ENCODE measurements around the gene KANSL1. TPM values are rescaled to one million over a fixed set of nuclear protein-coding genes. Genes with fewer than 3 reads are reported as not detected.

The KANSL1 gene
- polyA plus RNA-seq, 3 donors: 3.1 to 31.9 (median 4.6) TPM

DNA sequence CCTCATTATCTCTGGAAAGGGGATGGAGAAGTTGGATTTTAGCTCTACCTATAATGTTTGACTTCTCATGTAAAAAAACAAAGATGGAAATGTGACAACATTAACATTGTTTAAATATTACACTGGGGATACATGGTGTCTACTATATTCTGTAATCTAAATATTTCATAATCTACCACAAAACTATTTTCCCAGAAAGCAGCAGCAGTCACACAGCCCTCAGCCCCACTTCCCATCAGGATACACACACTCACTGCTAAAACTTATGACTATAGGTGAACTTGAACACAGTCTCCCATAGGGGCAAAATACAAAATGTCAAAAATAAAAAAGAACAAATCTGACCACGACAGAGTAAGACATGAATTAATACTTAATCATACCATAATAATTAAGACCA is 95.7 kb downstream of the KANSL1 start:
- H3K4me2 ChIP-seq (replicated peaks; ENCODE audit: extremely low read depth, low read length, poor library complexity, severe bottlenecking): no peak overlapping the region
- peaks cover 0 to 11% of the 10 kb centered on the region in 2 donors for H3K4me1 ChIP-seq (ENCODE audit: control insufficient read depth in 1 of 2, insufficient read depth in 2 of 2, low read length in 2 of 2)
- H3K9ac ChIP-seq (ENCODE audit: insufficient read depth, low read length, poor library complexity, severe bottlenecking): no peak overlapping the region
- Mint-ChIP-seq H3K27me3 (ENCODE audit: low read depth in 3 of 3) (no peaks in the 10 kb centered on the region), H3K27ac (peak overlapping the region in 3 of 7 donors; percentile 68 to 86 (median 86)), H3K4me1 (peaks cover 29% of the 10 kb centered on the region), H3K9me3 (no peaks in the 10 kb centered on the region), H3K36me3 (peaks cover 9 to 13% of the 10 kb centered on the region in 2 donors), H3K4me3 (no peak overlapping the region)
- TF ChIP-seq CTCF (IDR thresholded peaks at IDR 0.05): no peak
- no peak for DNase-seq
- no peaks in the 10 kb centered on the region for H3K9me3 ChIP-seq (replicated peaks in 1 of 2; ENCODE audit: control insufficient read depth in 1 of 2, insufficient read depth in 1 of 2, low read length in 2 of 2)
- peaks cover 13 to 23% of the 10 kb centered on the region in 2 donors for H3K36me3 ChIP-seq (replicated peaks in 1 of 2; ENCODE audit: control insufficient read depth in 1 of 2, insufficient read depth in 2 of 2, low read length in 2 of 2)
- H3K27me3 ChIP-seq (ENCODE audit: control insufficient read depth in 2 of 2, insufficient read depth in 2 of 2, low read length in 2 of 2): no peaks in the 10 kb centered on the region
- peaks cover 97% of the 10 kb centered on the region for H3K79me2 ChIP-seq (ENCODE audit: insufficient read depth, low read length)
- no CpG with 5 or more reads among the region's 1 CpG for WGBS (ENCODE audit: insufficient coverage)
- H3K27ac ChIP-seq (ENCODE audit: low read depth in 1 of 2, low read length in 2 of 2): no peak overlapping the region
- H4K20me1 ChIP-seq (ENCODE audit: insufficient read depth, low read length): peaks cover 99% of the 10 kb centered on the region
- H3K4me3 ChIP-seq (replicated peaks in 1 of 3; ENCODE audit: low read depth in 2 of 3, low read length in 3 of 3): no peak overlapping the region
- intact Hi-C loops (cut with micrococcal nuclease): no loop called here
- H2AFZ ChIP-seq (ENCODE audit: insufficient read depth, low read depth, low read length, poor library complexity, severe bottlenecking): no peak overlapping the region

DNA sequence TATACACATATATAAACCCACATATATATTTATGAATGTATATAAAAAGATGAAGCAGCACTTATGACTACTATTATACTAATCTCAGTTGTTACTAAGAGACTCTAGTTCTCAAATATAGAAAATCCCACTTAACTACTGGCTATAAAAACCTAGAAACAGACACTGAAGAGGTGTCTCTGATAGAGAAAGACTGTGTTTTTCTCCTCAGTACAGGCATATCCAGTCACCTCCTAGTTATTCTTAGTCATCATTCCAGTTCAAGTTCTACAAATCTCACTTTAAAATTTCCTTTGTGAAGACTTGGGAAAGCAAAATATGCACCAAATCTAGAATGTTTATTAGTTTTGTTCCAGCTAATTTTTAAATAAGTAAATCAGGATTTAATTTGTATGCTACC is 100.2 kb downstream of the KANSL1 start:
- Mint-ChIP-seq H3K36me3 (peaks cover 30 to 33% of the 10 kb centered on the region in 2 donors), H3K4me1 (peaks cover 12% of the 10 kb centered on the region), H3K4me3 (no peak overlapping the region), H3K27ac (no peak overlapping the region), H3K9me3 (no peaks in the 10 kb centered on the region), H3K27me3 (ENCODE audit: low read depth in 3 of 3) (no peaks in the 10 kb centered on the region)
- H3K4me1 ChIP-seq (ENCODE audit: control insufficient read depth in 1 of 2, insufficient read depth in 2 of 2, low read length in 2 of 2): peaks cover 0 to 5% of the 10 kb centered on the region in 2 donors
- H3K27ac ChIP-seq (ENCODE audit: low read depth in 1 of 2, low read length in 2 of 2): no peak overlapping the region
- H3K9me3 ChIP-seq (replicated peaks in 1 of 2; ENCODE audit: control insufficient read depth in 1 of 2, insufficient read depth in 1 of 2, low read length in 2 of 2): no peaks in the 10 kb centered on the region
- H3K36me3 ChIP-seq (replicated peaks in 1 of 2; ENCODE audit: control insufficient read depth in 1 of 2, insufficient read depth in 2 of 2, low read length in 2 of 2): peaks cover 32 to 58% of the 10 kb centered on the region in 2 donors
- no peak overlapping the region for H2AFZ ChIP-seq (ENCODE audit: insufficient read depth, low read depth, low read length, poor library complexity, severe bottlenecking)
- H3K4me2 ChIP-seq (replicated peaks; ENCODE audit: extremely low read depth, low read length, poor library complexity, severe bottlenecking): no peak overlapping the region
- no peaks in the 10 kb centered on the region for H3K27me3 ChIP-seq (ENCODE audit: control insufficient read depth in 2 of 2, insufficient read depth in 2 of 2, low read length in 2 of 2)
- H3K79me2 ChIP-seq (ENCODE audit: insufficient read depth, low read length): peaks cover 94% of the 10 kb centered on the region
- no peak for TF ChIP-seq CTCF (IDR thresholded peaks at IDR 0.05)
- DNase-seq: no peak
- intact Hi-C loops (cut with micrococcal nuclease): no loop called here
- no peak overlapping the region for H3K4me3 ChIP-seq (replicated peaks in 1 of 3; ENCODE audit: low read depth in 2 of 3, low read length in 3 of 3)
- peaks cover 99% of the 10 kb centered on the region for H4K20me1 ChIP-seq (ENCODE audit: insufficient read depth, low read length)
- no peak overlapping the region for H3K9ac ChIP-seq (ENCODE audit: insufficient read depth, low read length, poor library complexity, severe bottlenecking)

All from CD14-positive monocyte (primary cell).